GM19025 (cell line): ENCODE results near the gene ZNF175.
A peak's percentile ranks its signal among the peaks of the same experiment; 100 is the strongest.

Source experiments
- ATAC-seq: cut with Tn5 transposase; IDR thresholded peaks from one replicate; pipeline ENCODE4 v1.9.1; 2021; ENCODE audit warnings: mild to moderate bottlenecking, low read depth, moderate library complexity; ENCODE audit not compliant: unreplicated experiment

The ZNF175 gene

DNA sequence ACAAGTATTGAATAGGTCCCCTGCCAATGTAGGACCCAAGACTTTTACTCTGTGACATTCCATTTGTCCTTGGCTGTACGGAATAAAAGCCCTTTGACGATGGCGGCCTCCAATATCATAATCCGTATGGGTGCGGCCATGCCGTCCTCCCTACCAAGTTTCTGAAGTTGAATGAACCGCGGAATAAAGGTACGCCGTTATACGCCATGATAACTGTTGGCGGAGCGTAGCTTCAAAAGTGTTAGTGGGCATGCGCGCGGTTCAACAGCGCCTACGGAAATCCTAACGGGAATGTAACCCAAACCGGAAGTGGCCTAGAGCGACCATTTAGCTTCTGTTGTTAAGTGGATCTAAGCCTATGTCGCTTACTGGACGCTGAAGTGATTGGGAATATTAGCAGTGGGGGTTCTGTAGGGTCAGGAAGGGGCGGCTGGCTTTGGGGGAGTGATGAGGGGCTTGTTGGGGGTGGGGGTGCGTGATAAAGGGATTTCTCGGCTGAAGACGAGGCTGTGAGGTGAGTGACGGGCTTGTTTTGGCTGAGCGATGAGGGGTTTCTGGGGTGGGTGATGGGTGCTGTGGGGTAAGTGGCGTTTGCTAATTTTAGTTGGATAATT is at the start of gene ZNF175:
TSS of gene ZNF175 (plus strand) at position 322 of the 614 bp plus-strand sequence. CDS start 2,047 bp downstream, outside the sequence.
- ATAC-seq, result peak; percentile 79

DNA sequence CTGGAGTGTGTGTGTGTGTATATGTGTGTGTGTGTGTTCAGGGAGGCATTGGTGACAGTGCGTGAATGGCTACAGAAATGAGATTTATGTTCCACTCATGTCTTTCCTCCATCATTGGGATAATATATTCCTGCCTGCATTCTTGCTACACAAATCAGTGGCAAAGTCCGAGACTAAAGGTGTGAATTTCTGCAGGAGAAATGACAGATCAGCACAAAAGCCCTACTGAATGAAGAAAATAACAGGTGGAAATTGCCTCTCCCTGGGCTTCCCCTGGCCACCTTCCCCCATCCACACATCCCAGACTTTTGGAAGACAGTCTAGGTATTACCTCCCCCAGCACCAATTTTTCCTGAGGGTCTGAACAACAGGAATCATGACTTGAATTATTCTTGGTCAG is 49.7 kb upstream of the ZNF175 start:
- no peak for ATAC-seq

DNA sequence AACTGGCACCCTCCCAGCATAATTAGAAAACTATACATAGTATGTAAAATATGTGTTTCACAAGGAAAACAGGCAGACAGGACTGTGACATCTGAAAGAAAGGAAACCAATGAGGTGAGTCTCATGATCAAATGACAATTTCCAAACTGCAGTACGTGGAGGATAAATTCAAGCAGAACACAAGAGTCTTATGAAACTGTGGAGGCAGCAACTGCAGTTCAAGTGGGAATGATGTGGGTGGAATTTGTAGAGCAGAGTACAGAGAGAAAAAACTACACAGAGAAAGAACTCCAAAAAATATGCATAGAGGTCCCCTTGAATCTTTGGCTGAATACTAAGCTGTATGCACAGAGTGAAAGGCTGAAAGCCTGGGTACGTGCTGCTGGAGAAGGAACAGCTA is 49.3 kb upstream of the ZNF175 start:
- ATAC-seq, result no peak

DNA sequence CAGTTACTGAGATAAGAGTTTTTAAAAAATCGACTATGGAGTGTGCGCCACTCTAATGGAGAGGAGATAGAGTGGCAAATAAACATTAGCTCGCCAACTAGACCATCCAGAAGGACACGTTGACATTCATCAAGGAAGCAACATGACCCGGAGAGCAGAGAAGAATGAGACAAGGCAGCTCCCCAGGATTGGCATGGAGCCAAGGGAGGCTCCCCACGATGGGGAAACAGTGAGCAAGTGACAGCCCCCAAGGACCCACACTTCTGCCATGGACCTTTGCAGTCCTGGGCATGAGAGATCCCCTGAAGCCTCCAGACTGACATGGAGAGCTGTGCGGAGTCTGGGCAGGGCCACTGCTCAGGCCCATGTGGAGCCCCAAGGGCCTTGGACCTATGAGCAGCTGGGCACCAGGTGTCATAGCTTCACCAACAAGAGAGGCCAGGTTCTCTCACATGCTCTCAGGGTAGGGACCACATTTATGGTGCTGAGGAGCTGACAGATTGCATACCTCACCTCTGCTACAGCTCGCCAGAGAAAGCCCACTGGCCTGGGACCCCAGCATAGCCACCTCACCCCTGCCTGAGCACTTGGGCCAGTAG is 46.3 kb upstream of the ZNF175 start:
- no peak for ATAC-seq

DNA sequence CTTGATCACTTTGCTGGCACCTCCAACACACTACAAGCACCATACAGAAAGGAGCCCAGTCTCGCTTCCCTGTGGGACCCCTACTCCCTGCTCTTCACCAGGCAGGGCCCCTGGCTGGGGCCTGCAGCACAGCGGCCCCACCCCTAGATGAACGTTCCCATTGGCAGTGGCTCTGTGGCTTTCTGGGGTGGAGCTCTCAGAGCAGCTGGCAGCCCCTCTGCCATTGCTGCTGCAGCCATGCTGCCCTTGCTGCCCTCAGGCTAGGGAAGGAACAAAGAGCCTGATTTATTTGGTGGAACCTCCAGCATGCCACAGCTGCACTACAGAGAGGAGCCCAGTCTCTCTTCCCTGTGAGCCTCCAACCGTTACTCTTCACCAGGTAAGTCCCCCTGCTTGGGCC is 45.4 kb upstream of the ZNF175 start:
- ATAC-seq, result no peak

DNA sequence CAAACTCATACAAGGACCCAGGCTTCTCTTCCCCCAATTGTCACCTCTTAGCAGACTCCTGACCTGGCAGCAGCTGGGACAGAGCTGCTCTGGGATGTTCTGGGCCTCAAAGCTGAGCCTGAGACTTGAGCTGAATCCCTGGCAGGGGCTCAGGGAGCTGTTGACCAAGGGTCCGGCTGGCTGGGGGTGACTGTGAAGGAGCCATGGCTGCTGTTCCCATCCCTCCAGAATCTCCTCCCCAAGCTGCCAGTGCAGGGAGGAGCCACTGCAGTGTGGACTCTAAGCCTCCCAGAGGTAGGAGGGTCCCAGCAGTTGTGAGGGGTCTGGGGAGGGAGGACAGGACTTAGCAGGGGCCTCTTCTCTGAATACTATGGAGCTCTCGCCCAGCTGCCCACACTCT is 41.8 kb upstream of the ZNF175 start:
- ATAC-seq, result no peak

DNA sequence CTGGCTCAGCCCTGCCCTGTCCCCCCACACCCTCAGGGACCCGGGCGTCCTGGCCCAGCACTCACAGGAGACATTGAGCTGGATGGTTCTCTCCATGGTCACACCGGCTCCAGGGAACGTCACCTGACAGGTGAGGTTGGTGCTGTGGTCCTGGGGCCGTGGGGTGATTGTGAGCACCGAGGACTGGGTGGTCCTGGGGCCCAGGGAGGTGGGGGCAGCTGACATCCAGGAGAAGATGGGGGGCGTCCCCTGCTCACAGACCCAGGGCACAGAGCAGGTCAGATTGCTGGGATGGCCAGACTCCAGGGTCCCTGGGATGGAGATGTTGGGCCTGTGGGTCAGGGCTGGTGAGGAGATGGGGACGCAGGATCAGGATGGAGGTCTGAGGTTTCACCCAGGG is 40.5 kb upstream of the ZNF175 start:
- ATAC-seq, result no peak

DNA sequence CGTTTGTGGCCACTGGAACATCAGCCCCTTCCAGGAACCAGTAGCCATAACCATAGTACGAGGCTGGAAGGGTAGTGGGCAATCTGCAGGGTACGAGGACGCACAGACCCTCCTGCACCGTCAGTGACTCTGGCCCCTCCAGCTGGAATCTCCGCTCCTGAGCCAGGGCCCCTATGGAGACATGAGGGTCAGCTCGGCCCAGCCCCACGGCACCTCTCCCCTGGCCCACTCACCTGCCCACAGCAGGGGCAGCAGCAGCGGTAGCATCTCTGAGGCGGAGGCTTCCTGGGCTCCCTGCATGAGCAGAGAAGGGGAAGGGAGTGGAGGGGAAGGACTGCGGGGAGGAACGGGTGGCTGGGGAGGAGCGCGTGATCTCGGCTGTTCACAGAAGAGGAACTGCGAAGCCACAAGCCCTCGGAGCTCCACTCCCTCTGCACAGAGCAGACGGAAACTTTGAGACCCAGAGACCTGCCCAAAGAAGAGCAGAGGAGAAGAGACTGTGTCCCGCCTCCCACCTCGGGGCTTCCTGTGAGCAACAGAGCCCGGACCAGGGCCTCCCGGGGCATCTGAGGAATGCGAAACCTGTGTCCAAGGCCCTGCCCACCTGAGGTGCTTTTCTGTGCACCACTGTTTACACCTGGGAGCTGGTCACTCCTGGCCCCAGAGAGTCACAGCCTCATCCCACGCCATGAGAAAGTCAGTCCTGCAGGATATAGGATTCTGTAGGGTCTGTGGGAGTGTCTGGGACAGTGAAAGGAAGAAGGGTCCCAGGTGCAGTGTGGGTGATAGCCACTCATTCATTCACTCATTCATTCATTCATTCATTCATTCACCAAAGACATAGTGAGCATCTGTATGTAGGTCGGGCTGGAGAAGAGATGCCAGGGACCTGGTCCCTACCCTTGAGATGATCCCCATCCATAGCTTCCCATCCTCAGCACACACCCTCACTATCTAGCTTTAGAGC is 39.5 kb upstream of the ZNF175 start, which contains the start of gene SIGLEC6:
TSS of gene SIGLEC6 (minus strand) at position 322 of the 967 bp plus-strand sequence. CDS start at position 300, 22 bp downstream.
- ATAC-seq, result no peak

DNA sequence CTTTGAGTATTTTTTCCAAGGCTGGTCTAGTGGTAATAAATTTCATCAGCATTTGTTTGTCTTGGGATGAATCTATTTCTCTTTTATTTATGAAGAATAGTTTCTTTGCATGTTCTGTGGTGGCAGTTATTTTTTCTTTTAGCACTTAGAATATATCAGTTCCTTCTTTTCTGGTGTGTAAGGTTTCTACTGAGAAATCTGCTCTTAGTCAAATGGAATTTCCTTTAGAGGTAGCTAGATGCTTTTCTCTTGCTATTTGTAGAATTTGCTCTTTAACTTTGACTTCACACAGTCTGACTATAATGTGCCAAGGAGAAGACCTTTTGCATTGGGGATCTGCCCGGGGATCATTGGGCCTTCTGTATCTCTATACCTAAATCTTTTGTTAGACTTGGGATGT is 35.5 kb upstream of the ZNF175 start:
- no peak for ATAC-seq

DNA sequence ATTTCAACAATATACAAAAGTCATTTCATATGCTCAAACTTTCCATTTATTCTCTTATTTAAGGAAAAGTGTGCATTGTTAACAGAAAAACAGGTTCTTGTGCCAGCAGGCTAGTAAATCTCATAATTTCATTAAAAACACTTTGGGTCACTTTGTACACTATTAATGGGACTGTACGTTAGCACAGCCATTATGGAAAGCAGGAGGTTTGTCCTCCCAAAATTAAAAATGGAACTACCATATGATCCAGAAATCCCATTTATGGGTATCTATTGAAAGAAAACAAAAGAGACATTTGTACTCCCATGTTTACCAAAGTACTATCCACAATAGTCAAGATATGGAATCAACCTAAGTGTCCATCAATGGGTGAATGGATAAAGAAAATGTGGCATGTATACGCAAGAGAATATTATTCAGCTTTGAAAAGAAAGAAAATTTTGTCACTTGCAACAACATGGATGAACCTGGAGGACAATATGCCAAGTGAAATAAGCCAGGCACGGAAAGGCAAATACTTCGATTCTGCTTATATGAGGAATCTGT is 31.2 kb upstream of the ZNF175 start:
- ATAC-seq, result no peak

DNA sequence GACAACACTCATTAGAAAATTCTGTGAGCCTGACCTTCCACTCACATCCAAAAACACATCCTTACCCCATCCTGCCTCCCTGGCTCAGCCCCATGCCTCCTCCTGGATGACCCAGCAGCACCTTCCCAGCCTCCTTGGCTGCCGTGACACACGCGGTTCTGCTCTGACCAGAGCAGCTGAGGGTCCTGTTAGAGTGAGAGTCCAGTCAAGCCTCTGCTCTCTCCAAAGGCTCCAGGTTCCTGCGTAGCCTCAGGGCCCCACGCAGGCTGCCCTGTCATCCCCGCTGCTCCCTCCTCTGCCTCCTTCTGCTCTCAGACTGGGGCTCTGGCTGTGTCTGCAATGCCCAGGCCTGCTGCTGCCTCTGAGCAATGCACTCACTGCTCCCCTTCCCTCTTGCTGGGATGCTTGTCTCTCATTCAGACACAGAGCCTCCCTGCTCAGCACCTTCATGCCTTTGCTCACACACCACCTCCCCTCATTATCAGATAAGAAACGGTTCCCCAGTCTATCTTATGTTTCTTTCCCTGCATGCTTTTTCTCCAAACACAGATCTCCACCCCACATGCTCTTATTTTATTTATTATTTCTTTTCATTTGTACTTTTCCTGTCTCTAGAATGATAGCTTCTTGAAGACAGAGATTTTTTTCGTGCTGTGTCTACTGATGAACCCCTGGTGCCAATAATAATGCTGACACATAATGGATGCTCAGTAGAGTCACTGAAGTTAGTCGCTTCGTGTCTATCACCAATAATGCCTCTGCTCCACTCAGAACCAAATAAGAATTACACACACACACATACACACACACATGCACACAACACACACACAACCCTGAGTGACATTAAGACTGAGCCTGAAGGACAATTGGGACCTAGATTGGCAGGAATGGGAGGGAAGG is 29.4 kb upstream of the ZNF175 start:
- no peak for ATAC-seq

DNA sequence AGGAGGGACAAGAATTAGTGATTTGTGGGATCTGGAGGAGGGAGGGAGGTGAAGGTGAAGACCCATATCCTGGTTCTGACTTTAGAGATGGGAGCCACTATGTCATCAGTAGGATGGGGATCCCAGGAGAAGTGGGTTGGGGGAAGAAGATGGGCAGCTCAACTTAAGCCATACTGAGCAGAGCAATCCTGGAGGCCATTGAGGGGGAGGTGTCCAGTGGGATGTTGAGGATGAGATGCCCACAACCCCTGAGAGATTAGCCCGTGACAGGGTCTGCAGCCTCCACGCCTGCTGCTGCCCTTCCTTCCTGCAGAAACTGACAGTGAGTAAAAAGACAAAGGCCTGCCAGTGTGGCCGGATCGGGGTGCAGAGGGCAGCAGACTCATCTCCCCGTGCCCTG is 28.4 kb upstream of the ZNF175 start:
- no peak for ATAC-seq

DNA sequence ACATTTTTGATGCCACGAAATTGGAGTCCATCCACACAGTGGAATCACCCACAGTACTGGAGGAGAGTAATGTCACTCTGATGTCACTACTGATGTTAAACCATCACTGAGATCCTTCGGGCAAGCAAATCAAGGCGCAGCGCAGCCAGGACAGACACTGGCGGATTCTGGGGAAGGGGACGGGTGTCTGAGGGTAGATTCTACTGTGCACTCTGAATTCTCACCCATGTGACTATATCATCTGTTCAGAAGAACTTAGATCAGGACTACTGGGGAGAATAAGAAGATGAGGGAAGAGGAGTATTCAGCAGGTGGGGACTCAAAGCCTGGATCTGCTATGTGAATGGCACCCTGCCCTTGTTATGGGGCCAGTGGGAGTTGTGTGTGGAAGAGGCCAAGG is 27.0 kb upstream of the ZNF175 start:
- ATAC-seq, result no peak

DNA sequence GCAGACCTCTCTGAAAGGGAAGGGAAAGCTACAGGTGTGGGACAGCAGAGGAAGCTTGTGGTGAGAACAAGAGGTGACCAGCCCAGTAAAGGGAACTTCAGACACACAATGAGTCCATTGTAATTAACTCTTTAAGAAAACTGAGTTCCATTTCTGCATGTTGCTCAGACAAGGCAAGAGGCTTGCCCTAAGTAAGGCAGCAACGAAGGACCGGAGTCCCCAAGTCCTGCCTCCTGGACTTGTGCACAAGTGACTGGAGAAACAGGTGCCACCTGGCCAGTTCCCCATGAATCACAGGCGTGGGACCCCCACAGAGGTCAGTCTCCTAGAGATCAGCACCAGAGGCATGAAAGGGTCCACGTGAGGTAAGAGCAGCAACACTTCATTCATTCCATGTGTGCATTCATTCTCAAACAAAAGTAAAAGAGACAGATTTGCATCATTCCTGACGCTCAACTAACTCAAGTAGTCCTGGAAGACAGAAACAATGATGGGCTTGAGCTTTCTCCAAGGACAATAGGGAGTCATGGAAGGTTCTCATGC is 24.9 kb upstream of the ZNF175 start:
- no peak for ATAC-seq

DNA sequence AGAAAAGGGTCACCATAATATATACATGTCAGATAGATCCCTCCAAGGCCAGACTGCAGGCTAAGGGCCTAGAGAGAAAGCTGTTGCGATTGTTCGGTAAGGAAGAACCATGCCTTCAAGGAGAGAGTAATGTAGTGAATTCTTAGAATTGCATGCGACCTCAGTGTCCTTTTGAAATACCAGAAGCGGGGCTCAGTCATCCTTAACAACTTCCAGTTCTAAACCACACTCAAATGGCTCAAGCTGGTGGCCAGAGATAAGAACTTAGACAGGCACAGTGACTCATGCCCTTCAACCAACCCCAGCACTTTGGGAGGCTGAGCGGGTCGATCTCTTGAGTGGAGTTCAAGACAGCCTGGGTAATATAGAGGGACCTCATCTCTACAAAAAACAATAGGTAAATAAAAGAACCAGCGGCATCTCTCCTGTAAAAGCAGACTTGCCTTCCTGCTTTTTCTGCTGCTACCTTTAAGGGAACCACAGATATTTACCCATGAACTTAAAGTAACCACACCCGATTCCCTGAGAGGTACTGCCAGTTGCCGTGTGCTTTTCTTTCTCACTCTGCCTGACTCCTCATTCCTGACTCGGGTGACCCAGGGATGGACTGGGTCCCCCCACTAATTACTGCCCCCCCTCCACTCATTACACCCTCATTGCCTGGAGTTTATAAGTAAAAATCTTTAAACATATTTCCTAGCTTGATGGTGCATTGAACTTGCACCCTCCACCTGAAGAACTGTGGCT is 24.3 kb upstream of the ZNF175 start:
- no peak for ATAC-seq

DNA sequence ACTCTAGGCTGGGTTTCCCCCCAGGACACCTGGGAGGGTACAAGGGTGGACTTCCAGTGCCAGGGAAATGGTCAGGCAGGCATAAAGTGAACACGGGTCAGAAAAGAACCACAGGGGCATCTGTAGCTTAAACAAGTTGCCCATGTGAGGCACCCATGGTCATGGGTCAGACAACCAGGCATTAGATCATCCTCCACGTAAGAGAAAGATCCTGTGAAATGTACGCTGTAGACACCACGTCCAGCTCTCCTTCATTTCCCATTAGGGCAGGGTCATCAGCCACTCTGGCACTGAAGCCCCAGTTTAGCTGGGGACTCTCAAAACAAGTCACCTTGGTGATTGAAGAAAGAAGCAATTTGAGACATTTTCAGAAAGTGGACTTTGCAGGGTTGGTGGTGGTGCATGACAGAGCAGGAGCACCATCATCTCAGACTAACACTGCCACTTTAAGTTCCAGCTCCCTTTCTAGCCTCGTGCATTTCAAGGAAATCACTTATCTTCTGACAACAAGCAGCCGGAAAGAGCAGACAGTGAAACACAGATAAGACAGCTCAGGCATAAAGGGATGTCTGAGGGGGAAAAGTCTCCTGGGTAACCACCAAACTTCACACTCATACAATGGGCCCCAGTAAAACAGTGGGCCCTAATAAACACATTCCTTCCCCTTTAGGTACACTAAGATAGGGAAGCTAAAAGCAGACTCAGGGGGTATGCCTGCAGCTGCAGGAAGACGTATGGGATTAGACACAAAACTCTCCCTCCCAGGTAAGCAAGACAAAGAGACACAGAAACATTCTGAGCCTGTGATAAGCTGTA is 23.5 kb upstream of the ZNF175 start:
- no peak for ATAC-seq

DNA sequence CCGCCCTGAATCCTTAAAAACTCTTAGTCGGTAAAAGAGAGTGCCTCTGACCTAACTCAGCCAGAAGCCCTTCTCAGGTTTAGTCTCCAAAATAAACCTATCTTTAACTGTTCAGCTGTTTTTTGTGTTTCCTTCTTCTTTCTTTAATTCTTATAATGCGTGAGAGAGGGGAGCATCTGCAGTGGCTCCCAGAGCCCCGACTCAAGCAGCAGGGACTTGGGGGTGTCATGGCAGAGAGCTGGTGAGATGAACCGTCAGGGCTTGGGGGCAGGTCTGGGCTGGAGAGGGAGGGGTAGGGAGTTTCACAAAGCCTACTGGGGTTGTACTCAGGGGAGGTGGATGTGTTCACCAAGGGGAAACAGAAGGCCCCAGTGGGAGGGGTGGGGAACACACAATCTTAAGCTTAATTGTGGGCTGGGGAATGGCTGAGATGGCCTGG is 22.9 kb upstream of the ZNF175 start:
- ATAC-seq, result no peak

DNA sequence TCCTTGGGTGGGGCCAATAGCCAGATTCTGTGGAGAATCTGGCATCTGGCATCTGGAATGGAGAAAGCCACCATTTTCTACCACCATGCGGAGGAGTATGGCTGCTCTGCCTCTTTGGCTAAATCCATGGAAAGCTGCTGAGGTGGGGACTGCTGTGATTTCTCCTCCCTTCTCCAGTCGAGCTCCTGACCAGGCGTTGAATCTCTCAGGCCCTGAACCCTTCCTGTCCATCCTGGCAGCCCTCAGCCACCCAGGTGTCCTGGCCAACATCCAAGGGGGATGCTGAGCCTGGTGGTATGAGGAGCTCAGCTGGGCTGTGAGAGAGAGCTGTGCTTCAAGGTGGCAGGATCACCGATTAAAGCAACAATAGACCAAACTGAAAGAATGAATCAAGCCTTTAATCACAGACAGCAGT is 22.2 kb upstream of the ZNF175 start:
- no peak for ATAC-seq
